CD4-positive, alpha-beta T cell treated with Interleukin-6 for 4 hours (primary cell): ENCODE results near the gene SIRPA.
"Not testable (repeated sequence)": the region's sequence is repeated elsewhere in the genome, so short reads cannot be mapped to it uniquely, and the experiment has no call there.

Experiments
- DNase-seq: peaks from one replicate; pipeline ENCODE4 v3.0.0-alpha.2; 2020; ENCODE audit warnings: mixed read lengths

Gene SIRPA

GRCh38 chr20:1909097-1909496 is 13.9 kb downstream of the SIRPA start:
- no peak for DNase-seq

- no peak for DNase-seq
Measured at GRCh38 chr20:1911536-1911935, 16.3 kb downstream of the SIRPA start.

GRCh38 chr20:1912053-1912452 is 16.8 kb downstream of the SIRPA start:
- no peak for DNase-seq

GRCh38 chr20:1912646-1913045 is 17.4 kb downstream of the SIRPA start:
- no peak for DNase-seq

GRCh38 chr20:1915233-1915632 is 20.0 kb downstream of the SIRPA start:
- DNase-seq, result not testable (repeated sequence)

GRCh38 chr20:1915725-1916124 is 20.5 kb downstream of the SIRPA start:
- DNase-seq, result no peak

GRCh38 chr20:1917786-1918185 is 22.6 kb downstream of the SIRPA start:
- no peak for DNase-seq

GRCh38 chr20:1918491-1919165 is 23.4 kb downstream of the SIRPA start:
- no peak for DNase-seq

- DNase-seq, result no peak
Measured at GRCh38 chr20:1920252-1920651, 25.0 kb downstream of the SIRPA start.

GRCh38 chr20:1920826-1921225 is 25.6 kb downstream of the SIRPA start:
- no peak for DNase-seq

- DNase-seq, result not testable (repeated sequence)
Measured at GRCh38 chr20:1921985-1922384, 26.8 kb downstream of the SIRPA start.

- no peak for DNase-seq
Measured at GRCh38 chr20:1922786-1923185, 27.6 kb downstream of the SIRPA start.

GRCh38 chr20:1924910-1925861 is 30.0 kb downstream of the SIRPA start:
- DNase-seq, result no peak

- no peak for DNase-seq
Measured at GRCh38 chr20:1926237-1926636, 31.0 kb downstream of the SIRPA start.

- DNase-seq, result no peak
Measured at GRCh38 chr20:1927217-1927616, 32.0 kb downstream of the SIRPA start.

GRCh38 chr20:1928154-1928553 is 32.9 kb downstream of the SIRPA start:
- no peak for DNase-seq

- no peak for DNase-seq
Measured at GRCh38 chr20:1928782-1929181, 33.6 kb downstream of the SIRPA start.

- DNase-seq, result no peak
Measured at GRCh38 chr20:1929460-1929859, 34.3 kb downstream of the SIRPA start.

- DNase-seq, result no peak
Measured at GRCh38 chr20:1930165-1930564, 35.0 kb downstream of the SIRPA start.

GRCh38 chr20:1931830-1932229 is 36.6 kb downstream of the SIRPA start:
- no peak for DNase-seq

GRCh38 chr20:1932971-1933370 is 37.8 kb downstream of the SIRPA start:
- DNase-seq, result no peak

- DNase-seq, result no peak
Measured at GRCh38 chr20:1933465-1933870, 38.3 kb downstream of the SIRPA start.

GRCh38 chr20:1934156-1934555 is 38.9 kb downstream of the SIRPA start:
- no peak for DNase-seq
